ENCODE data around the gene EML4. TPM values are rescaled to one million over a fixed set of nuclear protein-coding genes. Genes with fewer than 3 reads are reported as not detected.

EML4 gene
- polyA plus RNA-seq, 1 of the 3 experiments (the other 2 are of a cell fraction), result 35.0 TPM

DNA sequence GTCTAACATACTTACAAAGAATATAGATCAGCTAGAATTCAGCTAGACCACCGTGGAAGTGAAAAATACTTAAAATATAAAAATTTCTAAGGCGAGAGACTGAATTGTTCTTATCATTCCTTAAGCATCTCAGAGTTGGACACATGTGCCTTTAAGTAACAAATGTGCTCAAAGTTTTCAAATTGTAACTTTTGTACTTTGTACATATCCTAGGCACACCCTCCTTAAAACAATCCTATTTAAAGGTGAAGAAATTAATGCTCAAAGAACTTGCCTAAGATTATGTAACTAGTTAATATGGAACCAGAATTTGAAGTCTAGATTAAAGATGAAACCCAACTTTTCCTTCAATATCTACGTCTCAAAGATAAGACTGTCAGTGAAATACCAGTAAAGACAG, 74.1 kb downstream of the EML4 start:
- Histone ChIP-seq H3K9me2 (no peaks in the 10 kb centered on the region), H3F3A (replicated peaks; ENCODE audit: insufficient read depth) (no peaks in the 10 kb centered on the region), H3K27ac (ENCODE audit: low read depth in 2 of 2, low read length in 1 of 2) (no peak overlapping the region), H3K4me2 (no peak overlapping the region), H4K20me1 (ENCODE audit: insufficient read depth) (peaks cover 11% of the 10 kb centered on the region), H3K9ac (no peak overlapping the region), H3K4me3 (ENCODE audit: low read depth in 2 of 2, low read length in 1 of 2) (no peak overlapping the region), H3K9me3 (no peaks in the 10 kb centered on the region; the same call in 1 of the 2 replicates), H2AFZ (ENCODE audit: low read depth) (no peak overlapping the region), H3K4me1 (ENCODE audit: control insufficient read depth in 1 of 2, insufficient read depth in 2 of 2, low read depth in 1 of 2, low read length in 1 of 2) (peaks cover 2 to 11% of the 10 kb centered on the region in 2 experiments; a peak in 3 of 4 replicates), H3K79me2 (ENCODE audit: insufficient read depth) (peaks cover 49% of the 10 kb centered on the region), H3K36me3 (replicated peaks in 1 of 2; ENCODE audit: control insufficient read depth in 1 of 2, insufficient read depth in 2 of 2, low read length in 1 of 2) (peaks cover 17 to 26% of the 10 kb centered on the region in 2 experiments), H3K27me3 (ENCODE audit: insufficient read depth) (no peaks in the 10 kb centered on the region)
- 94% methylated on average over 3 of the region's 3 CpGs for WGBS (ENCODE audit: low lambda C conversion rate)
- TF ChIP-seq ELF1 (IDR thresholded peaks at IDR 0.05) (no peak), RXRA (IDR thresholded peaks at IDR 0.05; ENCODE audit: borderline replicate concordance, low read depth) (no peak), NFIC (IDR thresholded peaks at IDR 0.05; ENCODE audit: borderline replicate concordance) (no peak), NRF1 (IDR thresholded peaks at IDR 0.05; ENCODE audit: low read depth, low read length) (no peak), TAF1 (IDR thresholded peaks at IDR 0.05; ENCODE audit: borderline replicate concordance, low read depth, low read length) (no peak), MAX (IDR thresholded peaks at IDR 0.05; ENCODE audit: low read depth) (no peak), EP300 (IDR thresholded peaks at IDR 0.05; ENCODE audit: borderline replicate concordance in 1 of 2, low read depth in 1 of 2, low read length in 1 of 2) (no peak), RAD21 (IDR thresholded peaks at IDR 0.05; ENCODE audit: low read length) (no peak), POLR2AphosphoS5 (IDR thresholded peaks at IDR 0.05; ENCODE audit: low read depth, low read length) (no peak), MEF2A (IDR thresholded peaks at IDR 0.05; ENCODE audit: borderline replicate concordance, low read depth) (no peak), IRF3 (IDR thresholded peaks at IDR 0.05; ENCODE audit: low read depth, low read length) (no peak), CTCF (IDR thresholded peaks at IDR 0.05) (no peak)
- TF ChIP-seq, protein P1, sequence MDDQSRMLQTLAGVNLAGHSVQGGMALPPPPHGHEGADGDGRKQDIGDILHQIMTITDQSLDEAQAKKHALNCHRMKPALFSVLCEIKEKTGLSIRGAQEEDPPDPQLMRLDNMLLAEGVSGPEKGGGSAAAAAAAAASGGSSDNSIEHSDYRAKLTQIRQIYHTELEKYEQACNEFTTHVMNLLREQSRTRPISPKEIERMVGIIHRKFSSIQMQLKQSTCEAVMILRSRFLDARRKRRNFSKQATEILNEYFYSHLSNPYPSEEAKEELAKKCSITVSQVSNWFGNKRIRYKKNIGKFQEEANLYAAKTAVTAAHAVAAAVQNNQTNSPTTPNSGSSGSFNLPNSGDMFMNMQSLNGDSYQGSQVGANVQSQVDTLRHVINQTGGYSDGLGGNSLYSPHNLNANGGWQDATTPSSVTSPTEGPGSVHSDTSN (IDR thresholded peaks at IDR 0.05), result no peak
- TF ChIP-seq, protein P2, sequence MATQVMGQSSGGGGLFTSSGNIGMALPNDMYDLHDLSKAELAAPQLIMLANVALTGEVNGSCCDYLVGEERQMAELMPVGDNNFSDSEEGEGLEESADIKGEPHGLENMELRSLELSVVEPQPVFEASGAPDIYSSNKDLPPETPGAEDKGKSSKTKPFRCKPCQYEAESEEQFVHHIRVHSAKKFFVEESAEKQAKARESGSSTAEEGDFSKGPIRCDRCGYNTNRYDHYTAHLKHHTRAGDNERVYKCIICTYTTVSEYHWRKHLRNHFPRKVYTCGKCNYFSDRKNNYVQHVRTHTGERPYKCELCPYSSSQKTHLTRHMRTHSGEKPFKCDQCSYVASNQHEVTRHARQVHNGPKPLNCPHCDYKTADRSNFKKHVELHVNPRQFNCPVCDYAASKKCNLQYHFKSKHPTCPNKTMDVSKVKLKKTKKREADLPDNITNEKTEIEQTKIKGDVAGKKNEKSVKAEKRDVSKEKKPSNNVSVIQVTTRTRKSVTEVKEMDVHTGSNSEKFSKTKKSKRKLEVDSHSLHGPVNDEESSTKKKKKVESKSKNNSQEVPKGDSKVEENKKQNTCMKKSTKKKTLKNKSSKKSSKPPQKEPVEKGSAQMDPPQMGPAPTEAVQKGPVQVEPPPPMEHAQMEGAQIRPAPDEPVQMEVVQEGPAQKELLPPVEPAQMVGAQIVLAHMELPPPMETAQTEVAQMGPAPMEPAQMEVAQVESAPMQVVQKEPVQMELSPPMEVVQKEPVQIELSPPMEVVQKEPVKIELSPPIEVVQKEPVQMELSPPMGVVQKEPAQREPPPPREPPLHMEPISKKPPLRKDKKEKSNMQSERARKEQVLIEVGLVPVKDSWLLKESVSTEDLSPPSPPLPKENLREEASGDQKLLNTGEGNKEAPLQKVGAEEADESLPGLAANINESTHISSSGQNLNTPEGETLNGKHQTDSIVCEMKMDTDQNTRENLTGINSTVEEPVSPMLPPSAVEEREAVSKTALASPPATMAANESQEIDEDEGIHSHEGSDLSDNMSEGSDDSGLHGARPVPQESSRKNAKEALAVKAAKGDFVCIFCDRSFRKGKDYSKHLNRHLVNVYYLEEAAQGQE (IDR thresholded peaks at IDR 0.05; ENCODE audit: low read depth, low read length), result no peak
- ChIA-PET CTCF (interaction anchor here (1.0 to 2.3 kb wide), 6 partner anchors 10 to 157 kb away, joined by 3 to 9 read pairs (median 5); no protein-coding TSS in a partner anchor), POLR2A (no interaction called here)
- no peak for DNase-seq

All from SK-N-SH (cell line).